ENCODE results near the gene PNLIPRP1. TPM values are rescaled to one million over a fixed set of nuclear protein-coding genes. Genes with fewer than 3 reads are reported as not detected.

PNLIPRP1 gene
- total RNA-seq, 1 donor from 2014 or later: not detected

GRCh38 chr10:116637830-116638229 lies 47.1 kb downstream of the PNLIPRP1 start:
- Mint-ChIP-seq H3K4me1 (ENCODE audit: unreplicated experiment) (no peaks in the 10 kb centered on the region), H3K4me3 (ENCODE audit: unreplicated experiment) (no peak overlapping the region), H3K27ac (ENCODE audit: unreplicated experiment) (no peak overlapping the region), H3K9me3 (ENCODE audit: unreplicated experiment) (no peaks in the 10 kb centered on the region), H3K36me3 (ENCODE audit: low read depth, unreplicated experiment) (no peaks in the 10 kb centered on the region), H3K27me3 (ENCODE audit: unreplicated experiment) (no peaks in the 10 kb centered on the region)
- TF ChIP-seq, protein P1, sequence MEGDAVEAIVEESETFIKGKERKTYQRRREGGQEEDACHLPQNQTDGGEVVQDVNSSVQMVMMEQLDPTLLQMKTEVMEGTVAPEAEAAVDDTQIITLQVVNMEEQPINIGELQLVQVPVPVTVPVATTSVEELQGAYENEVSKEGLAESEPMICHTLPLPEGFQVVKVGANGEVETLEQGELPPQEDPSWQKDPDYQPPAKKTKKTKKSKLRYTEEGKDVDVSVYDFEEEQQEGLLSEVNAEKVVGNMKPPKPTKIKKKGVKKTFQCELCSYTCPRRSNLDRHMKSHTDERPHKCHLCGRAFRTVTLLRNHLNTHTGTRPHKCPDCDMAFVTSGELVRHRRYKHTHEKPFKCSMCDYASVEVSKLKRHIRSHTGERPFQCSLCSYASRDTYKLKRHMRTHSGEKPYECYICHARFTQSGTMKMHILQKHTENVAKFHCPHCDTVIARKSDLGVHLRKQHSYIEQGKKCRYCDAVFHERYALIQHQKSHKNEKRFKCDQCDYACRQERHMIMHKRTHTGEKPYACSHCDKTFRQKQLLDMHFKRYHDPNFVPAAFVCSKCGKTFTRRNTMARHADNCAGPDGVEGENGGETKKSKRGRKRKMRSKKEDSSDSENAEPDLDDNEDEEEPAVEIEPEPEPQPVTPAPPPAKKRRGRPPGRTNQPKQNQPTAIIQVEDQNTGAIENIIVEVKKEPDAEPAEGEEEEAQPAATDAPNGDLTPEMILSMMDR (IDR thresholded peaks at IDR 0.05; ENCODE audit: unreplicated experiment): no peak
- DNase-seq (ENCODE audit: low spot score): no peak

DNA sequence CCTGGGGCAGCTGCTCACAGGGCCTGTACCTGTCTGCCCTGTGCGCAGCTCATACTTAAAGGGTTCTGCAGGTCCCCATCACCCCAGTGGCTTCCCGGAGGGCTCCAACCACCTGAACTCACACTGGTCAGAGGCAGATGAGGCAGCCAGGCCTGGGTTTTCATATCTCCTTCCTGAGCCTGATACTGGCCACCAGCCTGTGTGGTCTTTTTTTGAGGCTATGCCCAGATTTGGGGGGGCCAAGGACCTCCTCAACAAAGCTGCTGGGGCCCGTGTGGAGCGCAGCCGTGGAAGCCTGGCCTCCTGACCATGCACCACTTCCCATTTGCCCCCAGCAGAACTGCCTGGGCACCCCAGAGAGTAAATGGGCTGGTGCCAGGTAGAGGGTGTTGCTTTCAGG lies 55.7 kb downstream of the PNLIPRP1 start:
- Mint-ChIP-seq H3K9me3 (ENCODE audit: unreplicated experiment) (no peaks in the 10 kb centered on the region), H3K4me1 (ENCODE audit: unreplicated experiment) (no peaks in the 10 kb centered on the region), H3K36me3 (ENCODE audit: low read depth, unreplicated experiment) (no peaks in the 10 kb centered on the region), H3K4me3 (ENCODE audit: unreplicated experiment) (no peak overlapping the region), H3K27ac (ENCODE audit: unreplicated experiment) (no peak overlapping the region), H3K27me3 (ENCODE audit: unreplicated experiment) (no peaks in the 10 kb centered on the region)
- no peak for DNase-seq (ENCODE audit: low spot score)
- TF ChIP-seq, protein P1 (IDR thresholded peaks at IDR 0.05; ENCODE audit: unreplicated experiment): no peak

DNA sequence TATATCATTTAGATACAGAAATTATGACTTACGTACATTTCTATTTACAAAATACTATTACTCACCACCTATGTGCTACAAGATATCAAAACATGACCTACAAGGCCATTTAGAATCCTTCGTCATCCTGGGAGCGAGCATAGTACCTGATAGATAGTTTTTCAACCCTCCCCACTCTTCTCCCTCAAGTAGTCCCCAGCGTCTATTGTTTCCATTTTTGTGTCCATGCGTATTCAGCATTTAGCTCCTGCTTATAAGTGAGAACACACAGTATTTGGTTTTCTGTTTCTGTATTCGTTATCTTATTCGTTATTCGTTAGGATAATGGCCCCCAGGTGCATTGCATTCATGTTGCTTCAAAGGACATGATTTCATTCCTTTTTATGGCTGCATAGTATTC lies 58.1 kb downstream of the PNLIPRP1 start:
- no peaks in the 10 kb centered on the region for H3K27me3 Mint-ChIP-seq (ENCODE audit: unreplicated experiment)
- H3K4me3 Mint-ChIP-seq (ENCODE audit: unreplicated experiment): no peak overlapping the region
- DNase-seq (ENCODE audit: low spot score): no peak
- H3K27ac Mint-ChIP-seq (ENCODE audit: unreplicated experiment): no peak overlapping the region
- no peaks in the 10 kb centered on the region for H3K9me3 Mint-ChIP-seq (ENCODE audit: unreplicated experiment)
- no peaks in the 10 kb centered on the region for H3K36me3 Mint-ChIP-seq (ENCODE audit: low read depth, unreplicated experiment)
- TF ChIP-seq, protein P1 (IDR thresholded peaks at IDR 0.05; ENCODE audit: unreplicated experiment): no peak
- no peaks in the 10 kb centered on the region for H3K4me1 Mint-ChIP-seq (ENCODE audit: unreplicated experiment)

DNA sequence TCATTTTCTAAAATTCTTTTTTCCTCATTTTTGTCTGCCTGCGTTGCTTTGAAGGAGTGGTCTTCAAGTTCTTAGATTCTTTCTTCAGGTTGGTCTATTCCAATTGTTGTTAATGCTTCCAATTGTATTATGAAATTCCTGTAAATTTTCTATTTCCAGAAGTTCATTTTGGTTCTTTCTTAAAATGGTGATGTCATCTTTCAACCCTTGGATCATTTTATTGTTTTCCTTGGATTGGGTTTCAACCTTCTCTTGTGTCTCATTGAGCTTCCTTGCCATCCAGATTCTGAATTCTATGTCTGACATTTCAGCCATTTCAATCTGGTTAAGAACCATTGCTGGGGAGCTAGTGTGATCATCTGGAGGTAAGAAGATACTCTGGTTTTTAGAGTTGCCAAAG lies 63.1 kb downstream of the PNLIPRP1 start:
- Mint-ChIP-seq H3K4me1 (ENCODE audit: unreplicated experiment) (no peaks in the 10 kb centered on the region), H3K9me3 (ENCODE audit: unreplicated experiment) (no peaks in the 10 kb centered on the region), H3K36me3 (ENCODE audit: low read depth, unreplicated experiment) (no peaks in the 10 kb centered on the region), H3K4me3 (ENCODE audit: unreplicated experiment) (no peak overlapping the region), H3K27me3 (ENCODE audit: unreplicated experiment) (no peaks in the 10 kb centered on the region), H3K27ac (ENCODE audit: unreplicated experiment) (no peak overlapping the region)
- DNase-seq (ENCODE audit: low spot score): no peak
- TF ChIP-seq, protein P1 (IDR thresholded peaks at IDR 0.05; ENCODE audit: unreplicated experiment): no peak

- peak; percentile 47 for DNase-seq (ENCODE audit: low spot score)
Measured at GRCh38 chr10:116654816-116655215, 64.1 kb downstream of the PNLIPRP1 start.

More at GRCh38 chr10:116654816-116655215, 64.1 kb downstream of the PNLIPRP1 start:
- H3K9me3 Mint-ChIP-seq (ENCODE audit: unreplicated experiment): no peaks in the 10 kb centered on the region
- TF ChIP-seq, protein P1 (IDR thresholded peaks at IDR 0.05; ENCODE audit: unreplicated experiment): peak; percentile 69
- H3K27me3 Mint-ChIP-seq (ENCODE audit: unreplicated experiment): no peaks in the 10 kb centered on the region
- no peaks in the 10 kb centered on the region for H3K36me3 Mint-ChIP-seq (ENCODE audit: low read depth, unreplicated experiment)
- no peak overlapping the region for H3K4me3 Mint-ChIP-seq (ENCODE audit: unreplicated experiment)
- no peak overlapping the region for H3K27ac Mint-ChIP-seq (ENCODE audit: unreplicated experiment)
- no peaks in the 10 kb centered on the region for H3K4me1 Mint-ChIP-seq (ENCODE audit: unreplicated experiment)

Measured in endothelial cell (in vitro differentiated cells).